Embryonic facial prominence (tissue), 1 donor: ENCODE results near the gene MPPED2.

Experiments
- DNase-seq: peaks from one replicate; pipeline ENCODE4 v3.0.0-alpha.2; 2016; ENCODE audit errors: extremely low spot score

Gene MPPED2

DNA sequence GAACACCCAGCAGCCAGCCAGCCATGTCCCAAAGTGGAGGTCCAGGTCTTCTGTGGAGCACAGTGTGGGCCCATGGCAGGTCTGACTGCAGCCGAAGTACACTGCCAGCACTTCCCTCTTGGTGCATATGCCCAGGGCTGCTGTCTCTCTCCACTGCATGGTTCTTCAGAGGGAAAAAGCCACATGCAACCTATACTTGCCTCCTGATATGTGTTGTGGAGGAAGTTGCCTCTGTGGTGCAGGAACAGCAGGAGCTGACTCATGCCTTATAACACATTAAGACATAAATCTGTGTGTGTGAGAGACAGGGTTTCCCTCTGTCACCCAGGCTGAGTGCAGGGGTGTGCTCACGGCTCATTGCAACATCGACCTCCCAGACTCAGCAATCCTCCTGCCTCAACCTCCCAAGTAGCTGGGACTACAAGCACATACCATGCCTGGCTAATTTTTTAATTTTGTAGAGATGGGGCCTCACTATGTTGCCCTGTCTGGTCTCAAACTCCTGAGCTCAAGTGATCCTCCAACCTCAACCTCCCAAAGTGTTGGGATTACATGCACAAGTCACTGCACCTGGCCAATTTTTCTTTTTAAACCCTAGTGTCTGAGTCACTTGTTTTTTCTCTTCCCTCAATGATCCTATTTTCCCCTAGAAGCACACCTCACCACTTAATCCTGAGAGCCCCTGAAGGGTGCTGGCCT lies 98.8 kb downstream of the MPPED2 start:
- DNase-seq = no peak

DNA sequence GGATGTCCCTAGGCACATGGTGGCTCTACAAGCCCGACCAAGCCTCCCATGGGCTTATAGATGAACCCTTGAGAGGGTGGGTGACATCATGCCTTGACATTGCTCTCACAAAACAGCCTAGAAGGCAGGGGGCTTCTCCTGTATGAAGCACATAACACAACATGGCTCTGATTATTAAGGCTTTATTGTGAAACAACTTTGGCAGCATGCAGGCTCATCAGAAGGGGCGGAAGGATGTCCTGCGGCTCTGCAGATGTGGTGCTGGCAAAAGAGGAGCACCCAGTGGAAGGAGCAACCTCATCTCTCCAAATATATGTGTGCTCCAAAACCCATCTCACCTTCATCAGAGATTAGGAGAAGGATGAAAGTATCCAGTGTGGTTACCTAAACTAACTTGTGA lies 100.4 kb downstream of the MPPED2 start:
- no peak for DNase-seq

DNA sequence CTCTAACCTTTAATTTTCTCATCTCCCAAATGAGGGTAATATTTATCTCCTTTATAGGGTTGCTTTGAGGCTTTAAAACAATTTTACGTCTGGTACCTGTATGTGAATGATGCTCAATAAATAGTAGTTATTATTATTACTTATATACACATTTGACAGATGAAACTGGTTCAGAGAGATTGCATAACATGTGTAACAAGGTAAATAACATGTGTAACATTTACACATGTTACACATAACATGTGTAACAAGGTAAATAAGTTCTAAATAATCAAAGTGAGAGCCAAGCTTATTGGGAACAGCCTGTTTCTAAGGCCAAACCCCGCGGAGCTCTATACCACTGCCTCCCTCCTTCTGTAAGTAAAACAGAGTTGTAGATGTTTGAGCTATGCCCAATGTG lies 100.9 kb downstream of the MPPED2 start:
- no peak for DNase-seq

DNA sequence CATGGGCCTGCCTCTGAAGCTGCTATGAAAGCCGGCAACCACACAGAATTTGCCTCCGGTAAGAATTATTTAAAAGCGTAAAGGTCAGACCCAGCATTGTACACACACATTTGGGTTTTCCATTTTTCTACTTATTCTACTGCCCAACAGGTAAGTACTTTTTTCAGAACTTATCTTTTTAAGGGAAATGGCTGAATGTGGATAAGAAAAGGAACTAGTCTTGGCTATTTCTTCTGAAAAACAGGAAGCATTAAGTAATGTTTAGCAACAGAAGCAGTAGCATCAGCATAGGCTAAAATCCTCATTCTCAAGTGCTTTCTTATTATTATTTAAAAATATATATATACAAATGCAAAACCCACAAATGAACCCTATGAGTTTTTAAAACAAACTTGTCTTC lies 103.1 kb downstream of the MPPED2 start:
- no peak for DNase-seq

DNA sequence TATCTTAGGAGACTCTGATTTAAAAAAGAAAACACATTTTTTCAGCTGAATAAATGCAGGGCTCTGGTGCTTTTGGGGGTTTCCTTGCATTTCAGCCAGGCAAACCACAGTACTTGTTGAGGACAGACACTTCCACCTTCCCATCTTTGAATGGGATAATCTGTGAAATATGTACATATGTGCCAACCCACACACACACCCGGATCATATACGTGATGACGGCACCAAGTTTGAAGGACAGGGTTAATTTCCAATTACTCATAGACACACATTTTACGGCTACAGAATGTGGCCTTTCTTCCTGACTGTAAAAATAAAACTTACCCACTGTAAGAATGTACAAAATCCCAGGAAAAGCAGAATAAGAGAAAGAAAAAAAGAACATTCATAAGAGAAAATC lies 104.4 kb downstream of the MPPED2 start:
- no peak for DNase-seq

DNA sequence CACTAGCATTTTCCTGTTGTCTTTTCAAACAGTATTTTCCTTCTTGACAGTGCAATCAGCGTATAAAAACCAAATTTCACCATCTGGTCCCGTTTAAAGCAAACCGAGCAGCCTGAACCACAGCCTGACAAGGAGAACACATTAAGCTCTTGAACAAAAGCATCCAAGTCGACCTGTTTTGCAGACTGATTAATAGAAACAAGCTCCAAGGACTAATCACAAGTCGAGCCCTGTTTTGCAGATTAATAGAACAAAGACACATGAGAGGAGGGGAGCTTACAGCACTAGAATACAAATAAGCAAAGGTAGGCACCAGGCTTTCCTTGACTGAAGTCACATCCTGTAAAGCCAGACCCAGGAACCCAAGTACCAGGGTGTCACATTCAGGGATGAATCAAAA lies 104.8 kb downstream of the MPPED2 start:
- peak; percentile 64 for DNase-seq

DNA sequence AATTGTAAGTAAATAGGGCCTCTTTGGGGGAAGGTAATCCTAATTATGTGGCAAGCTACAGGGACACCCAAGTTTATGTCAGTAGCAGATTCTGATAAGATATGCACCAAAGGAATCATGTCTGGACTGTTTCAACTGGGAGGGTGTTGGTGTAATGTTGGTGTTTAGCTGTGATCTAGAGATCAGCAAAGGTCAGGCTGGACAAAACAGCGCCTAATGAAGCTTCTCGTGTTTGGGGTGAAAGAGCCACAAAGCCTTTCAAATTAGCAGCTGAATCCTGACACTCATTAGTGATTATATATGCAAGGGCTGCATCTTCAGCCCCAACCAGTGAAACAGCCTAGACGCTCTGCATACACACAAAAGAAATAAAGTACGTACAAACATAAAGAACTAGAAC lies 106.3 kb downstream of the MPPED2 start:
- no peak for DNase-seq

DNA sequence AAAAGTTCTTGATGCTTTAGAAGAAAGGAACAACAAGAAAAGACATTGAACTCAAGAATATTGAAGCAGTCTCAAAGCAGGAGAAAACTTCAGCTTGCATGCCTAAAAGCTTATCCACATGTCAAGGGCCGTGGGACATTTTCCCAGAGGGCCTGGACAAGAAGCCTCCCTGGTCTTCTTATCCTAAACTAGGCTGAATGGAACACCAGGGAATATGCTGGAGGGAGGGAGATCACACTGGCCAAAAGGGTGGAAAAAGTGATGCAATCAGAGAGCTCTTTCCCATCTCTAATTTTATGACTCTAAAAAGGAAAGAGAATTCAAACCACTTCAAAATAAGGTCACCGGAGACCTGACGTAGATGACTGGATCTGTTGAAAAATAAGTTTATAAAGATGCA lies 107.2 kb downstream of the MPPED2 start:
- DNase-seq = no peak

DNA sequence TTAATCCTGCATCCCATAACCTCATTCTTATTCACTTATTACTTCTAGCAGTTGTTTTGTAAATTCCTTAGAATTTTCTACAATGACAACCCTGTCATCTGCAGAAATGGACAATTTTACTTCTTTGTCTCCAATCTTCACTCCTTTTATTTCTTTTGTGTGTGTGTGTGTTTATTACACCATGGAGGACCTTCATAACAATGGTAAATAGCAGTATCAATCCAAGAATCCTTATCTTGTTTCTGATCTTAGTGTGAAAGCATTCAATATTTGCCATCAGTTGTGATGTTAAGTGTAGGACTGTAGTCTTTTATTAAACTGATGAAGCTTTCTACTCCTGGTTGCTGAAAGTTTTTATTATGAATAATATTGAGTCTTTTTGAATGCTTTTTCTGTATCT lies 109.1 kb downstream of the MPPED2 start:
- no peak for DNase-seq

DNA sequence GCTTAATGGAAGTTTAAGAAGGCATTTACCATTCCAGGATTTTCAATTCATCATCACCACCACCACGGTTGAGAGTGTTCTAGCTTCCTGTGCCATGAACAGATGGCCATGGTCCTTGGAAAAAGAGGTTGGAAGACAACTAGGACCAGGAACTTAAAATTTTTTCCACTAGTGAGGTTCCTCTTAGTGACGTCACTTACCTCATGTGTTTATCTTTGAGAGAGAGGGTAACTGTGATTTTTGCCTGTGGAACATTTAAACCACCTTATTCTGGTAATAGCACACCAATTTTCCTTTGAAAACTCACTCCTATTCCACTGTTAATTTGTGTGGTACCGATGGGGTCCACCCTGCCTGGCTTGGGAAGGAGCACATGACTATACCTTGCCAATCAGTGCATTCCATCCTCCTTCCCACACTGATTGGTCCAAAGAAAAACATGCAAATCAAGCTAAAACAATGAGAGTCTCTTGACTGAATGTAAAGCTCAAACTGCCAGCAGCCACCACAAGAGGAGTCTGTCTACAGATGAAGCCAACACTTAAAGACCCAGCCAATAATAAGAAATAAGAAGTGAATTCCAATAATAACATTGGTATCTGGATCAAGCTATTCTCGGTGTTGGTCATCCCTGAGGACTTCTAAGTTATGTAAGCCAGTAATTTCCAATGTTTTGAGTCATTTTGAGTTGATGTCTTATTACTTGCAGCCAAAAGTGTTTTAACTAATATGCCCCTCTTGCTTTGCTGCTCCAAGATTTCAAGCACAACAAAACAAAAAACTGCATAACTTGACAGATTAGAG lies 111.8 kb downstream of the MPPED2 start:
- DNase-seq = no peak

DNA sequence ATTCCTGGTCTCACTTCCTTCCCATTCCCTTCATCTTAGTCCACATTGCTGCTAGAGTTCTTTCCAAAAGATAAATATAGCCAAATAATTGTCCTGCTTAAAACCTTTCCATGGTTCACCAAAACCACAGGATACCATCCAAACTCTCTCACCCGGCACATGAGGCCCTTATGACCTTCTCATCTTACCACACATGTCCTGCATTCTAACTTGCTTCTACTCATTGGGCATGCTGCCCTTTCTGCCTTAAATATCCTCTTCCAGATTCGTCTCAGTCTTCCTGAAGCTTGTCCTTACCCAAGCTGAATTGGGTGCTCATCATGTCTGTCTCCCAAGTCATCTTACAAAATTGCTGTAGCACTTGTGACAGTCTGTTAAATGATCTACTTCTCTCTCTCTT lies 114.9 kb downstream of the MPPED2 start:
- DNase-seq = no peak

DNA sequence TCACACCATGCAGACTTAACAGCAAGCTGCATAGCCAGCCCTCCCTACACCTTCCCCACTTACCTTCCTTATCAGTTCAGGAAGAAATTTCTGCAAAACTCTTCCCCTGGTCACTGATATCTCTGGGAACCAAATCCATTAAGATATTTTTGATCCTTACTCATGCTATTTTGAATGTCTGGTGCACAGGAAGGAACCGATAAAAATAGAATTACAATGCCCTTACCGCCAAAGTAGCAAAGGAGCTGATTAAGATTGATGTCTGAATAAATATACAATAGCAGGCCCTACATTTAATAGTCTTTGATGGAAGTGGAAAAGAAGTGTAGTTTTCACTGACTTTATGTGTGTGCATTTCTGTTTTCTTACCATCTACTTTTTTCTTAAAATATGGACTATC lies 117.3 kb downstream of the MPPED2 start:
- DNase-seq = no peak

DNA sequence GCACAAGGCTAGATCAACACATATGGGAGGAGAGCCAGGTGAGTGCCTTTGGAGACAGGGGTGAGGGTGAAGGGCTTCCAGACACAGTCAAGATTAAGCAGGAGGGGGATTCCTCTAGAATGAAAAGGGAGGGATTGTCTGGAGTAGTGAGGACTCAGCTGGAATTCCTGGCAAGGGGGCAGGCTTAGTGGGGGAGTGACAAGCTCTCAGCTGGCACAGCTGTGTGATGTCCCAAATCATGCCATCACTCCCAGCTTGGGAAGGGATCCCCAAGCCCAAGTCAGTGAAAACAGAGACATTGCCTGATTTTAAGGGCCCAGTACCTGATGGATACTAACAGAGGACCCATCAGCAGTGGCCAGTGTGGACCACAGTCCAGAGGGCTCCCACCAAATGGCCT lies 119.0 kb downstream of the MPPED2 start:
- no peak for DNase-seq

DNA sequence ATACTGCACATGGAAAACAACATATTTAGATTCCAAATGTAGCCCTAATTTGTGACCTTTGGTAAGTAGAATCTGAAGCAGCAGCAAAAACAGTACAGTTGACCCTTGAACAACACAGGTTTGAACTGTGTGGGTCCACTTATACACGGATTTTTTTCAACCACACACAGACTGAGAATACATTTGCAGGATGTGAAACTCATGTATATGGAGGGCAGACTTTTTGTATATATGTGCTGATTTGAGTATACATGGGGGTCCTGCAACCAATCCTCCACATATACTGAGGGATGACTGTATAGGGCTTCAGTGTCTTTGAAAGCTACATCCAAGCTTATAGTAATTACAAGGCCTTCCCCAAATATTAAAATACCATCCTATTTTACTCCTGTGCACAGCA lies 120.5 kb downstream of the MPPED2 start:
- no peak for DNase-seq

DNA sequence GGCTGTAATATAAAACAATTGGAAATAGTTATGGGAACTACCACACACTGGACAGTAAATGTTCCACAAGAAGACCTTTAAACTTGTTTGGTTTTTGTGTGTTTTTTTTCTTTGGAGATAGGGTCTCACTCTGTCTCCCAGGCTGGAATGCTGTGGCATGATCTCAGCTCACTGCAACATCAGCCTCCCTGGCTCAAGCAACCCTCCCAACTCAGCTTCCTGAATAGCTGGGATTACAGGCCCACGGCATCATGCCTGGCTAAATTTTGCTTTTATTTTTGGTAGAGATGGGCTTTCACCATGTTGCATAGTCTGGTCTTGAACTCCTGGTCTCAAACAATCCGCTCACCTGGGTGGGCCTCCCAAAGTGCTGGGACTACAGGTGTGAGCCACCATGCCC lies 121.0 kb downstream of the MPPED2 start:
- no peak for DNase-seq

DNA sequence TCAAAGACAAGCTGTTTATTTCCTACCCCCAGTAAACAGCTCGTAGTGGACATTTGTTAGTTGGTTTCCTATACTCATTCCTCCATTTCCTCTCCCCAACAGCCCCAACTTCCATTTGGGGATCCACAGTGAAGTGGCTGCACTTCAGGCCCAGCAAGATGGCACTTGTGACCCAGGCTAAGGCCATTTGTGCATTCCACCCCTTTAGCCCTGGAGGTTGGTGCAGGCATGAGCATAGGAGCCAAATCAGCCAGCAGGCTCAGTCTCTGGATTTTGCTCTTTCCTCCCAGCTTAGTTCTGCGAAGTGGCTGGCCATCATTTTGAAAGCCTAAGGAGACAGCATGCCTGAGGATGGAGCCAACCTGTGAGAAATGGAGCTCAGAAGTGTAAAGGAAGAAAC lies 122.9 kb downstream of the MPPED2 start:
- DNase-seq = no peak

DNA sequence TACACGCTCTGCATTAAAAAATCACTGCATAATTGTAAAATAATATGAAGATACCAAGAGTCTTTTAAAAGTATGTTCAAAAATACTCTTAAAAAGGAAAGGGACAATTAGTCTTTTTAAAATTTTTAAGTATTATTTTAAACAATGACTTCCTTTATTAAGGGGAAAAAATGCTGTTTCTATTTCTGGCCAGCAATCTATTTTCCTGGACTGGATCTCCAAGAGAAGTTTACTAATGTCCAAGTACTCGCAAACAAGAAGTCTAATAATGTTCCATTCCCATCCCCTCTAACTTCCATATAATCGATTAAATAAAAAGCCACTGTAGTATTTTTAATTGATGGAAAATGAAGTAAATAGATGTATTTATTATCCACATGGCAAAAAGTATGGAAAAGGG lies 123.7 kb downstream of the MPPED2 start:
- no peak for DNase-seq

DNA sequence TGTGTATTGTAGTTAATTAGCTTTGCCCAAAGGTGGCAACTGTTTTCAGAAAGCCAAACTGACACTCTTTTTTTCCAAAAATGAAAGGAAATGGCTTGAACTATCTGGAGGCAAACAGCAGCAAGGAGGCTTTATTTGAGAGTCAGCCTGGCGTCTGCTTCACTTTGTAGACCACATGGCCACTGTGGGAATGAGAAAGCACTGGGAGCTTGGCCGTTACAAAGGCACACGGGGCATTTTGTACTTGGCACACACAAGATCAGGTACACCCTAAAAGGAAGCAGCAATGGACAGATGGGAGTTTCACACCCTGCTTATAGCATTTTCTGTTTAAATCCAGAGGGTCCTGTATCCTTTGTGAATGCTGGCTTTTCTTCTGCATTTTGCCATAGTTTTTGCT lies 126.3 kb downstream of the MPPED2 start:
- no peak for DNase-seq

DNA sequence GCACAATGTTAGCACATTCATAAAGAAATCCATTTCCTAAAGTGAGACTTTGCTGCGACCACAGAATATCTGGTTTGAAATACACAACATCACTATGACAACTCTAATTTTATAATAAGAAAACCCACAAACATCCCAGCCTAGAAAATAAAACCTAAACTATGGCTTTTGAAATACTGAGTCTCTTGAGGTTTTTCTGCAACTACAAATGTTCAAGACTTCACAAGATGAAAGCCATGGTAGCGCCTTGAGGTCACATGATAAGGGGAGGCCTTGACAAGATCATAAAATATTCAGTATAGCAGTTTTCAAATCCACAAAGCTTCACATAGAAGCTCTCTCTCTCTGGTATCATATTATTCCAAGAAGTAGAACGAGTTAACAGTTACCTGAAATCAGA lies 126.8 kb downstream of the MPPED2 start:
- DNase-seq = peak; percentile 20

DNA sequence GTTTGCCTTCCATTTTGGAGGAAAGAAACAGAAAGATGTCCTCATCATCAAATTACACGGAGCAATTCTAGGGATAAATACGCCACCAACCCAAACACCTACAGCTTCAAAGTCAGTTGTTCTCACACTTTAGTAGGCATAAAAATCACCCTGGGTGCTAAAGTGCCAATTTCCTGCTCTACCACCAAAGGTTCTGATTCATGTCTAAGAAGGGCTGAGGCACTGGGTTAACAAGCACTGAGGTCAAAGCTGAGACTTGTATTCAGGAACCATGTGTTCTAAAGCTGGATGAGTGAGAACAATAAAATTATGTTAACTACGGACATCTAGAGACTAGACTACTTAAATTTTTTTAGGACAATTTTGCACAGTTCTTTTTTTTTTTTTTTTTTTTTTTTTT lies 127.6 kb downstream of the MPPED2 start:
- no peak for DNase-seq

DNA sequence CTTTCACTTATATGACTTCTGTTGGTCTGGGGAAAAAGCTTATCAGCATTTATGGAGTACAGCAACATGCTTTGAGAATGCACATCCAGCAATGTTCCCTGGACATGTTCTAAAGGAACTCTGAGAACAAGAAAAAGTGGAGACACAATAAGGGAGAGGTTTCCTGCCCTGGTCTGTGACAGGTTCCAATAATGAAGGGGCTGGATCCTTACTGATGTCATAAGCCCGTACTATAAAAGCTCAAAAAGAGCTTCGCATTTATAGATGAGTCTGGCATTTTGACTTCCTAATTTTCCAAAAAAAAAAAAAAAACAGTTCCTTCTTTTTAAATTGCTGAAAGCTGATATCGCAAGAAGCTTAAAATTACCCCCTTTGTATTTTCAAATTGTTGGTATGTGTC lies 129.1 kb downstream of the MPPED2 start:
- DNase-seq = no peak

DNA sequence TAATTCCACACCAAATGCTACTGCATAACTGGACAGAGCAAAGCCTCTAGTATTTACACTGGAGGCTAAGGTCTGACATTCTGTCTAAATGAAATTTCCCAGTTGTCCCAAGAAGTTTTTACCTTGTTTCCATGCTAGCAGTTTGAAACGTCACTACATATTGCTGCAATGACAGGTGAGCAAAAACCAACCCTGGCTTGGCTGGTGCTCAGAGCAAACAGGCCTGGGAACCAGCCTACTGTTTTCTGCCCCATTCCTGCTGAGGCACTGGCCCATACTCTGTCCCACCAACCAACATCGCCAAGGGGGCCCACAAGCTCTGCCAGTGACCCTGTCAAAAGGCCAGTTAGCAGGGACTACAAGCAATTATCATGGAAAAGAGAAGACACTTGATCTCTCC lies 131.1 kb downstream of the MPPED2 start:
- no peak for DNase-seq

DNA sequence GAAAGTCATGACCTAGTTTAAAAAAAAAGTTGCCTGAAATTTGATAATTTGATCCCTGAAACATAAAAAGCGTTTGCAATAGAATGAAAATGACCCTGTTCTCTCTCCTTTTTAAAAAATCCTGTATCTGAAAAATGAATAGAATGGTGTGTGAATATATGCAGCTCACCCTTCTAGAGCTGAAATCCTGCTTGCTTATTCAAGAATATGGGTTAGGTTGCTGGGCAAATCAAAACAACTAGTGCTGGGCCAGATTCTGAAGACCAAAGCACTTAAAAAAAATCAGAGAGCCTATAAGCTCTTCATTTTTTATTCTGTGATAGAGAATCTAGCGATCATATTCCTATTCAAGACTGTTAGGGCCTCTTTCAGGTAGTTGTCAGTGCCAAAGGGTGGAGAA lies 131.6 kb downstream of the MPPED2 start:
- DNase-seq = no peak

DNA sequence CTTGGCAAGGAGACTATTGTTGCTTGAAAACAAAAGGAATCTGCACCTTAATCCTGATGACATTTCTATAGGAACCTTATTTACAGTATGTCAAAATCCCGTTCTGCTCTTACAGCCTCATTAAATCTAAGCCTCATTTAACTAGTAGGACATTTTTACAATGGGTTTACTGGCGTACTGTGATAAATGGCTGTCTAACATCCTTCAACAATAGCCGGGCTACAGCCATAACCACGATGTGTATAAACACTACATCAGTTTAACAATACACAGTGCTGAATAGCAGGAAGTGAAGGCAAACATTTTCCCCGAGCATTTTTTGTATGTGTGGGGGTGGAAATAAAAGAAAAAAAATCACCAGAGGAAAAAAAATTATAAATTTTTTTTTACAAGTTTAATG lies 132.0 kb downstream of the MPPED2 start:
- DNase-seq = no peak
